T1000 (cell line): ENCODE data around the gene ANKRD29.

ENCODE experiments used
- DNase-seq: peaks from one replicate; lab custom pipeline; 2025; ENCODE audit warnings: mixed read lengths; lab: John Stamatoyannopoulos, UW

The ANKRD29 gene

GRCh38 chr18:23662309-23663263 is at the start of gene ANKRD29:
Gene ANKRD29, minus strand, starts transcription at chr18:23662911. Its CDS starts 181 bp downstream, at chr18:23662730.
- no peak for DNase-seq

GRCh38 chr18:23712445-23712844 is 49.7 kb upstream of the ANKRD29 start:
- no peak for DNase-seq

DNA sequence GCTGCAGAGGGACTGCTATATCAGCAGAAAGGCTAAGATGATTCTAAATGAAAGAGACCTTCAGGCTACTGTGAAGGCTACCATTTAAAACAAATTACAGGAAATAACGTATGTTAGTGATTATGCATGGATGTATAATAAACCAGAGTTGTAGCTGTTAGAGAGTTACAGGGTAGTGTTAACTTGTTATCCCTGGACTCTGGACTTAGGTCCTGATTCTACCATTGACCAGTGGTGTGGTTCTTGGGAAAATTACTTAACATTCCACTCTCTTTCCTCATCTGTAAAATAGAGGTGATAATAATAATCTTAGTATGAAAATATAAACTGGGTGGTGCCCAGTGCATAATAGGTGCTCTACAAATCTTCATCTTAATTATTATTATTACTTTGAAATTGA is 48.7 kb upstream of the ANKRD29 start:
- no peak for DNase-seq

- DNase-seq, result no peak
Observed at GRCh38 chr18:23710946-23711345, 48.2 kb upstream of the ANKRD29 start.

GRCh38 chr18:23710068-23710527 is 47.4 kb upstream of the ANKRD29 start:
- no peak for DNase-seq

DNA sequence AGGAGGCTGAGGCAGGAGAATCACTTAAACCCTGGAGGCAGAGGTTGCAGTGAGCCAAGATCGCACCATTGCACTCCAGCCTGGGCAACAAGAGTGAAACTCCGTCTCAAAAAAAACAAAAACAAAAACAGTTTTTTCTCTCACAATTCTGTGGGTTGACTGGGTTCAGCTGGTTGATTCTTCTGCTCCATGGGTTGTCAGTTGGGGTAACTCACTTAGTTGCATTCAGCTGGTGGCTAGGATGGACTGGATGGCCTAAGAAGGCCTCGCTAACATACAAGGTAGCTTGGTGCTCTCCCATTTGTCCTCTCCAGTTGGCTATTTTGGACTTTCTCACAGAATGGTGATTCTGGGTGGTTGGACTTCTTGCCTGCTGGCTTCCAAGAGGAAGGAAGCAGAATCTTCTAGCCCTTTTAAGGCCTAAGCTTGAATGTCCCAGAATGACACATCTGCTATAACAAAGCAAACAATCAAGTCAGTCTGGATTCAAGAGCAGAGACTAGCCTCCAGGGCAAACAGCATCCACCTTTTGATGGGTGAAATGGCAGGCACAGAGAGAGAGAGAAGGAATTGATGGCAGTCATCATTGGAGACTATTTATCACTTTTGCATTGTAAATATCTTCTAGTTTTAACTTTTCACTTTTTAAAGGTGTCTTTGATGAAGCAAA is 44.4 kb upstream of the ANKRD29 start:
- DNase-seq, result no peak

- no peak for DNase-seq
Observed at GRCh38 chr18:23704806-23705205, 42.1 kb upstream of the ANKRD29 start.

DNA sequence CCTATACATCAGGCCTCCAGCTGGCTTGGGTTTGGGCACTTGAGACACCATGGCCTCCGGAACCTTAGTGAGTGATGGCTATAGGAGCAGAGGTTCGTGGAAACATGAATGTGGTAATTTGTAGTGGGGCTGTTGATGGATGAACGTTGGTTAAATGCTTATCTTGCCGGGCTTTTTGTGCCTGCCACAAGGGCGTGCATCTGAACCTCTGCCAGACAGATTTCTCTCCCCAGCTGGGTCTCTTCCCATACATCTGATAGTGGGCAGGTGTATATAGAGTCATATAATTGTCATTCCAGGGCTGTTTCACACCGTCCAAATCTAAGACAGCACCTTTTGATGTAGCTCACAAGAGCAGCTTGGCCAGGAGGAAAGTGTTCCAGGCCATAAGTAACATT is 41.3 kb upstream of the ANKRD29 start:
- DNase-seq, result no peak

- DNase-seq, result no peak
Observed at GRCh38 chr18:23703057-23703986, 40.6 kb upstream of the ANKRD29 start.

DNA sequence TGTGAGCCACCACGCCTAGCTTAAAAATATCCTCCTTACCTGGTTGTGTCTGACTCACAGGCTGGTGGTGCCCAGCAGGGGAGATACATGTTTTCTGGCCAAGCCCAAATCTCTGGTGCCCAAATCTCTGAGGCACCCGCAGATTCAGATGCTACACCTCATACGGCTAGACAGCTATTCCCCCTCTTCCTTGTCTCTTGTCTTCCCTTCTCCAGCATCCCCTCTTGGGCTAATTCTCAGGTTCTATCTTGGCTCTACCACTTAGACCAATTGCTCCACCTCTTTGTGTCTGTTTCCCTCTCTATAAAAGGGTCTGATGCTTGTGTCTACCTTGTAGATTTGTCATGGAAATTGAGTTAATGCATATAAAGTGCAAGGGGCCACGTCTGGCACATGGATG is 39.9 kb upstream of the ANKRD29 start:
- no peak for DNase-seq

GRCh38 chr18:23701544-23702064 is 38.9 kb upstream of the ANKRD29 start:
- DNase-seq, result no peak

DNA sequence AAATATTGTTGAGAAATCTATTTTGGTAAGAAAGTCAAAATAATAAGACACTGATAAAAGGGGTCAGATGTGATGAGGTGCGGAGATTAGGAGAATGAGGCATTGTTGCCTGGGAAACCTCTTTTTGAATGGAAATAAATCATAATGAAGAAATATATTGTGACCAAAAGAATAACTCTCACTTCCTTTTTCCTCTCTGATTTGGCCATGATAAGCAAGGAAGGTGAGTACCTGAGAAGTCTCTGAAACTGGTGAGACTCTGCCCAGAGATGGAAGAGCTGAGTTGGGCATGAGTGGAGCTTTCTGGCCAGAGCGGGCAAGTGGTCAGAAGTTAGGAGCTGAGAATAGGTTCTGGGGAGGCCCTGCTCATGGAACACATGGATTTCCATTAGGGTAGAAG is 38.3 kb upstream of the ANKRD29 start:
- DNase-seq, result no peak

GRCh38 chr18:23694637-23695430 is 32.1 kb upstream of the ANKRD29 start:
- DNase-seq, result no peak

DNA sequence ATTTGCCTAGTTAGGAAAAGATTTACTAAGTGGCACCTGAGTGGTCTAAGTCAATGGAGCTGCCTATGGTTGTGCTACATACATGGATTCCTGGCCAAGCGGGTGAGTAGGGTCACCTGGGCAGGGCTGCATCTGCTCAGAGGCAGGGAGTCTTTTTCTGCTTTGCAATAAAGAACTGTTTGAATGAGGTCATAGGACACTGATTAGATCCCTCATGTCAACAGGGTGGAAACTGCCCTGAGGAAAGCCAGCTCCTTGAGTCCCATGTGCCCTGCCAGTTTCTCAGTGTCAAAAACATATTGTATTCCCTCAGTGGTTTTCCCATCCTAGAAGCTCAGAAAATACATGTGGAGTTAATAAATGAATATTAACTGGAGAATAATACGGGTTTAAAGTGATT is 31.1 kb upstream of the ANKRD29 start:
- DNase-seq, result no peak

- DNase-seq, result no peak
Observed at GRCh38 chr18:23690505-23691068, 27.9 kb upstream of the ANKRD29 start.

DNA sequence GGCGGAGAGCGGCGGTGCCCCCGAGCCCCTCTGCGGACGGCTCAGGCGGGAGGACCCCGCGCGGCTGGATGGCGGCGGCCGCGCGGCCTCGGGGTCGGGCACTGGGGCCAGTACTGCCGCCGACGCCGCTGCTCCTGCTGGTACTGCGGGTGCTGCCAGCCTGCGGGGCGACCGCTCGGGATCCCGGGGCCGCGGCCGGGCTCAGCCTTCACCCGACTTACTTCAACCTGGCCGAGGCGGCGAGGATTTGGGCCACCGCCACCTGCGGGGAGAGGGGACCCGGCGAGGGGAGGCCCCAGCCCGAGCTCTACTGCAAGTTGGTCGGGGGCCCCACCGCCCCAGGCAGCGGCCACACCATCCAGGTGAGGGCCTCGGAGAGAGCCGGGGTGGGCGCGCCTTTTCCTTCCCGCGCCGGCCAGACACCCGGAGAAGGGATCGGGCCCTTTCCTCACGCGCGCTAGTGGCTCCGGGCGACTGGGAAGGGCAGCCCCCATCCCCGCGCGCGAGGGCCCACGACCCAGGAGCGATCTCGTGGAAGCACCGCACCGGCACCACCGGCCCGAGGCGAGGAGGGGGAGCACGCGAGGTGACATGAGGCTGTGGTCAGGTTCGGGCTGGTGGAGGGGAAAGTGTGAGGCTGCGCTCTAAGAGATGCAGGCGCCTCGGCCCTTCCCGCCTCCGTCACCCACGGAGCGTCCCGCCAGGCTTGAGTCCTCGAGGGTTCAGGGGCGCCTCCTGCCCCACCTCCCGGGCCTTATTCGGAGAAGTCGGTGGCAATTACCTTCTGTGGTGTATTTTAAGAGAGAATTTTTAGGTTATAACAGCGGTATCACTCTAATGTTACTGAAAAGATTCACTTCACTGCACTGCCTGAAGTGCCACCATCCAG is 27.1 kb upstream of the ANKRD29 start:
- DNase-seq, result no peak

DNA sequence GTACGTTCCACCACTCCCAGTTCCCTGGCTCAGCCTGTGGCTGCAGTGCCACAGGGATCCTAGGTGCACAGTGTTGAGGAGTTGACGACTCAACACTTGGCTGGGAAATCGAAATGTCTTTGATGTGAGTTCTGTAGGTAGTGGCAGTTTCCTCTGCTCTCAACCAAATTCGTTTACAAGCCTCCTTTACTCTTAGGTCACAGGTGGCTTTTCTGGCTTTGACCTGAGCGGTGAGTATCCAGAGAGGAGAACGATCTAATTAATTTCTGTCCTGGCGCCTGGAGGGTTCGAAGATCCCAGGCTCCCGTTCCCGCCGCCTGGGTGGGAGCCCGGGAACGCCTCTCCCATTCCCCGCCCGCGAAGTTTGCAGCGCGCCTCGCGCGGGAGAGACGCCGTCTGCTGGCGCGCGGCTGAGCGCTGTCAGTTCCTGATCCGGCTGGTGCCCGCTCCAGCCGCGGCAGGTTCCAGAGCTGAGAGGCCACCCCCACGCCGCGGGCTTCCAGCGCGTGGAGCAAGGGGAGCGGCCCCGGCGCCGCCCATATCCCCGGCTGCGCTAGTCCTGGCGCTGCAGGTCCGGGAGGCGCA is 26.4 kb upstream of the ANKRD29 start, which contains the start of gene LAMA3:
LAMA3 (plus strand) TSS at position 423 of the 585 bp plus-strand sequence. CDS start 231 bp downstream, outside the sequence.
- peak; percentile 49 for DNase-seq

GRCh38 chr18:23688528-23688927 is 25.8 kb upstream of the ANKRD29 start:
- no peak for DNase-seq
